Stimulated activated CD4-positive, alpha-beta T cell treated with anti-CD3 and anti-CD28 coated beads, Interleukin-2, amount 100 ng/mL, for 4 hours (primary cell): ENCODE results near the gene RPL27A.

Experiments used
- DNase-seq: peaks from one replicate; pipeline ENCODE4 v3.0.0-alpha.2; 2020; ENCODE audit warnings: low read depth

RPL27A gene

GRCh38 chr11:8701891-8702597, 19.5 kb downstream of the RPL27A start:
- no peak for DNase-seq

DNA sequence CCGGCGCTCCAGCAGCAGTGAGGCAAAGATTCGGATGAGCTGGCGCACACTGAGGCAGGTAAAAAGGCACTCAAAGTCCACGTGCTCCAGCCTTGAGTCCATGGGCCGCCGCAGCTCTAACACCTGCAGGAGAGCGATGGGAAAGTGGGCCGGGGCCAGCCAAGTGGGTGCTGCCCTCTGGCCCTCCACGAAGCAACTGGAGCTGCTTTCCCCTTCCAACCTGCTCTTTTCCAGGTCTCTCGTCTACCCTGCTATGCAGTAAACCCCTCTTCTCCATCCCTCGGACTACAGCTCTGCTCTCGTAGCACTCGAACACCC, 20.0 kb downstream of the RPL27A start:
- DNase-seq, result no peak

DNA sequence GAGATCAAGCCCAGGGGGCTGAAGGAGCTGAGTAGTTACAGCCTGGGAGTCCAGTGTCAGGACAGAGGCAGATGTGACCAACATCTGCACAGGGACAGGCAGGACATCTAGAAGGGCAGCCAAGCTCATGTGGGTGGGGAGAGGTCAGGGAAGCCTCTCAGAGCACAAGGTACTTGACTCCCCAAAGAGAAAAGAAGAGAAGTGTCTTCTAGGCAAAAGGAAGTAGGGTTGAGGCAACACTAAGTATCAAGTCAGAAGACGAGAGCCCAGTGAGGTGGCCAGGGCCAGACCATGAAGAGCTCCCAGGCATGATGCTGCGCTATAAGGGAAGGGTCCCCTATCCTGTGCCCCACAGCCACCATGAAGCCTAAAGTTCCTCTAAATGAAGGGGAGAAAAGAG, 21.5 kb downstream of the RPL27A start:
- DNase-seq, result no peak

DNA sequence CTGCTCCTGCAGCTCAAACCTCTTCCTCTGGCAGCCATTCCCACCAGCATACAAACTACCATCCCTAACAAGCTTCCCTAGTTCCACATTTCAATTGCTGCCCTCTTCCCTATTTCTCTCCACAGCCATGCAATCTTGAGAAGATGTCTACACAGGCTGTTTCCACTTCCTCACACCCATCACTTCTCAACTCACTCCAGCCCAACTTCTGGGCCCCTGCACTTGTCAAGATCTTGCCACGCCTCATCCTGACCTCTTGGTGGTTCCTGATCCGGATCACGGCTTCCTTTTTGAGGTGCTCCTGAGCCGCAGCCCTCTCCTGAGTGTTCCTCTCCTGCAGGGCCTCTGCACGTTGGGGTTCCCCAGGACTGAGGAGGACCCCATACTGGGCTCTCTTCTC, 22.6 kb downstream of the RPL27A start:
- no peak for DNase-seq

DNA sequence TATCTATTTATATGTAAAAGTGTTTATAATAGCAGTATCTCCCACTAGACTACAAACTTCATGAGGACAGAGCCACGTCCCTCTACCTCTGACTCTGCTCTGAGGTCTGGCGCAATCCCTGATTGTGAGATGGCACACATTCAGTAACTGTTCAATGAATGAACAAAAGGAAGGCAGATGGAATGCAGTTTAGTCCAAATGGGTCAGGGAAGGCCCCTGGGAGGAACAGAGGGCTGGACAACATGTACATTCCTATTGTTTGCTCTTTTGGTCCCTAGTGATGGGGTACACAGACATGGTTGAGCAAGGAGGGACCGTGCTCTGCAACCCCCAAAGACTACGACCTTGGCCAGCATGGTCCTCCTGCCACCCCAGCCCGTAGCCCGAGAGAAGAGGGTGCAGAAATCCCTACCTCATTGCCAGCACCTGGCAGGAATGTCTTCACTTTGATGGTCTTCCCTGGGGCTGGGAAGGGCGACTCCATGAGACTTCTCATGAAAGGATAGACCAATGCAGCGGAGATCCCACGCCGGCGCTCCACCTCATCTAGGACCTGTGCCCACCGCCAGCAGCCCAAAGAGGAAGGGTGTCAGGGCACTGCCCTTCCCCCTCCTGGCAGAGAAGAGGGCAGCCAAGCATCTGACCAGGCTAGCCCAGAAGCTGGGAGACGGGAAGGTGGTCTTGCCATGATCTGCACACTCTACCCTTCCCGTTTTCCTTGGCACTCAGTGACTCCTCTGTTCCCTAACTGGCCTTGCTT, 24.3 kb downstream of the RPL27A start:
- DNase-seq, result no peak

- DNase-seq, result no peak
Measured at GRCh38 chr11:8707541-8708191, 25.1 kb downstream of the RPL27A start.

GRCh38 chr11:8709002-8709672, 26.5 kb downstream of the RPL27A start:
- DNase-seq, result no peak

GRCh38 chr11:8709777-8710176, 27.2 kb downstream of the RPL27A start:
- DNase-seq, result no peak

- no peak for DNase-seq
Measured at GRCh38 chr11:8711895-8712442, 29.4 kb downstream of the RPL27A start.

DNA sequence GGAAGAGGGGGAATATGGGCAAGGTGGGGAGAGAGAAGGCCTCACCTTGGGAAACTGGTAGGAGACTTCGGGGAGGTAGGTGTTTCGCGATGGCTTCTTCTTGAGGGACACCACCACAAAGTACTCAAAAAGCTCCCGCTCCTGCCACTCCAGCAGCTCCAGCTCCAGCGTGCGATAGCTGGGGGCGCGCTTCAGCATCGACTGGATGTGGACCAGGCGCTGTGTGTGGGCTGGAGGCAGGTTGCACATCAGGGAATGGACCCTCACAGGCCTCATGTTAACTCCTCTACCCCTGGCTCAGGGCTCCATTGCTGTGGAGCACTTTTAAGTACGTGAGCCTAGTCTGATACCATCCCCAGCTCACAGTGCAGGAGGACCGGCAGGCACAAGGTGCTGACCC, 29.9 kb downstream of the RPL27A start:
- DNase-seq, result no peak

DNA sequence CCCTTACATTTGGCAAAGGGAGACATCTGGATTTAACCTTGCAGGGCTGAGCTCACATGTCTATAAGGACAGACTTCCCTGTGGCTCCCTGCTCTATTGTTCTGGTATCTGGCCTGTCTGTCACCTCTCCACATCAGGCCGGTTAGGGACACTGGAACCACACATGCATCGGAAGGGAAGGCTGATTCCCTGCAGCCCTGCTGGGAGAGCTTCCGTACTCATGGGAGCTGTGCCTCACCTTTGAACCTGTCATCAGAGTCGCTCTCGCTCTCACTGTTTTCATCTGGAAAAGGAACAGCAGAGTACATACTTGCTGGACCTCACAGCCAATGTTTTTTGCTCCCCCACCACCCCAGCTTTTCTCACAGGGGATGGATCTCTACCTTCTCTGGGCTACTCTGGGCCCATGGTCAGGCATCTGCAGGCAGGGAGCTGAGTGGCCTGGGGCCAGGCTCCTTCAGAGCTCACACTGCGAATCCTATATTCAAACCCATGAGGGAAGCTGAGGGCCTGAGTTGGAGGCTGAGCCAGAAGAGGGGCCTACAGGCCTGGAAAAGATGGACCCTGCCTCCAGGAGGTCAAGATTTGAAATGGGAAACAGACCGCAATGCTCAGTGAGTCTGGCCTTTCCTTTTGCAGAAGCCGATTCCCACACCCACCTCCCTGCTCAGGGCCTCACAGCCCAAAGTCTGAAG, 31.3 kb downstream of the RPL27A start:
- DNase-seq, result no peak

GRCh38 chr11:8714622-8715225, 32.1 kb downstream of the RPL27A start:
- no peak for DNase-seq

DNA sequence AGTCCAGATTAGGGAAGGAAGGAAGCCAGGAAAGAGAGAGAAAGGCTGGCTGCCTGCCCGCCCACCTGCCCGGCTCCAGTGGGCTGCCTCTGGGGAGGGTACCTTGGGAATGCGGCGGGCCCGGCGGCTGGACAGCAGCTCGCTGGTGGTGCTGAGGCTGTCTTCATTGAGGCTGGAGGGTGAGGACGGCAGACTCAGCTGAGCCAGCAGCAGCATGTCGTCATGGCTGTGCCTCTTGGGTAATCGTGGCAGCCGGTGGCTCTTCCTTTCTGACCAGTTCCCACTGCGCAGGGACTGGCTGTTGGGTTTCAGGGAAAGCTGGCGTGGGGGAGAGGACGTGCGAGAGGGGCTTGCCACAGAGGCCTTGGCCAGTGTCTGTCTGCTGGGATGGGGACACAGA, 32.9 kb downstream of the RPL27A start:
- no peak for DNase-seq

- DNase-seq, result no peak
Measured at GRCh38 chr11:8717544-8717875, 34.9 kb downstream of the RPL27A start.

GRCh38 chr11:8717876-8718753, 35.5 kb downstream of the RPL27A start:
- DNase-seq, result no peak

DNA sequence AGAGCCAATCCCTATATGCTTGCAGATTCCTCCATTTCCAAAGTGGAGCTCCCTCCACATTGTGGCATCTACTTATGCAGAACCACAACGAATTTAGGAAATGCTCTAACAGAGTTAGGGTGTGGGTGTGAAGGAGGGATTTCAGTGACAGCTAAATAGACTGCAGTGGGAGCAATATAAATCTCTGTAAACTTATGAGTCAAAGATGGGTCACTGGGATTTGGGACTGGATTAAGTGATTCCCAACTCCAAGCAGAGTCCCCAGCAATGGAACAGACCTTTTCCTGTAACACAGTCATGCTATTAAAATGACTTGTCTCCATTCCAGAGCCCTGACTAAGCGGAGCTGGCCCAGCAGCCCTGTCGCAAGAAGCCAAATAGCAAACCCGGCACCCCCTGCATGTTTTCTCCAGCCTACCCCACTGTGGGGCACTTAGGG, 36.6 kb downstream of the RPL27A start:
- DNase-seq, result no peak

- DNase-seq, result no peak
Measured at GRCh38 chr11:8719721-8720120, 37.1 kb downstream of the RPL27A start.

DNA sequence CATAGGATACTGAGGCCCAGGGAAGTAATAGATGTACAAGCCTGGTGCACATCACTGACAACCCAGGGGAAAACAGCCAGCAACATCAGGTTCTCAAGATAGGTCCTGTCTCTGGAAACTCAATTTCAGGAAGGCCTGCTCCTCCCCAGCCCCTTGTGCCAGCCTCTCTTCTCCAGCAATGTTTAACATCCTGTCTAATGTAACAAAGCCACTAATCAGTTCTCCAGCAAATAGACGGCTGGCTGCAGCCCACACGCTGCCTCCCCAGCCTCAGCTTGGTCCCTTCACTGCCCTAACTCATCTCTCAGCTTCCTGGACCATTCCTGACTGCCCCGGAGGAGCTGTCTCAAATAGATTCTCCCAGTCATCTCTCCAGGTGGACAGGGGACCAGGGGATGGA, 37.8 kb downstream of the RPL27A start:
- no peak for DNase-seq

- no peak for DNase-seq
Measured at GRCh38 chr11:8720868-8721608, 38.4 kb downstream of the RPL27A start.
